ENCODE data around the gene HBS1L. TPM values are rescaled to one million over a fixed set of nuclear protein-coding genes. Genes with fewer than 3 reads are reported as not detected.

HBS1L gene
- total RNA-seq, 2 experiments from 2014 or later = 82.9 to 93.1 TPM

GRCh38 chr6:134950482-134950881 is 104.1 kb downstream of the HBS1L start:
- POLR2A ChIA-PET = interaction anchor here (0.6 kb wide), 2 partner anchors 21 to 996 kb away, joined by 3 to 4 read pairs; no protein-coding TSS in a partner anchor
- no peaks in the 10 kb centered on the region for H3K4me1 ChIP-seq (ENCODE audit: insufficient read depth, low read length, poor library complexity, severe bottlenecking)

GRCh38 chr6:134949927-134950326 is 104.7 kb downstream of the HBS1L start, which contains the start of gene ALDH8A1:
Gene ALDH8A1, minus strand, starts transcription at chr6:134950101. Its CDS starts 48 bp downstream, at chr6:134950053.
- H3K36me3 ChIP-seq (ENCODE audit: insufficient read depth, low read length) = no peaks in the 10 kb centered on the region
- H3K27ac ChIP-seq (ENCODE audit: low read depth, low read length, poor library complexity, severe bottlenecking) = no peak within 1 kb of the TSS
- DNase-seq (ENCODE audit: low spot score) = no peak
- no peaks in the 10 kb centered on the region for H3K9me2 ChIP-seq (ENCODE audit: insufficient read depth, low read length)
- no peaks in the 10 kb centered on the region for H3K4me1 ChIP-seq (ENCODE audit: insufficient read depth, low read length, poor library complexity, severe bottlenecking)
- H3K9me3 ChIP-seq (ENCODE audit: low read length) = peaks cover 6% of the 10 kb centered on the region; the same call in 1 of the 2 replicates
- no peaks in the 10 kb centered on the region for H3K79me2 ChIP-seq (ENCODE audit: insufficient read depth, low read depth, low read length)
- TF ChIP-seq EZH2phosphoT487 (IDR thresholded peaks at IDR 0.05; ENCODE audit: borderline replicate concordance, low read depth, low read length) = no peak
- no peak for TF ChIP-seq CTCF (conservative IDR thresholded peaks at IDR 0.05; ENCODE audit: low read length)
- no peak within 1 kb of the TSS for H3K4me3 ChIP-seq (ENCODE audit: low read depth, low read length, poor library complexity, severe bottlenecking)
- BruUV-seq (replicated peaks) = no TSS peak
- no peak within 1 kb of the TSS for H3K4me2 ChIP-seq (ENCODE audit: low read length)
- H4K20me1 ChIP-seq (ENCODE audit: insufficient read depth, low read length) = no peaks in the 10 kb centered on the region
- no peak within 1 kb of the TSS for H2AFZ ChIP-seq (ENCODE audit: low read length)
- ChIA-PET CTCF (ENCODE audit: unreplicated experiment) (no interaction called here), POLR2A (interaction anchor here (0.6 kb wide), 2 partner anchors 201 to 995 kb away, joined by 3 read pairs; no protein-coding TSS in a partner anchor)
- intact Hi-C loops (cut with micrococcal nuclease; ENCODE audit: unreplicated experiment) = no loop called here

More at GRCh38 chr6:134950482-134950881, 104.1 kb downstream of the HBS1L start:
- Histone ChIP-seq H3K9me2 (ENCODE audit: insufficient read depth, low read length) (no peaks in the 10 kb centered on the region), H3K4me3 (ENCODE audit: low read depth, low read length, poor library complexity, severe bottlenecking) (no peak overlapping the region), H3K79me2 (ENCODE audit: insufficient read depth, low read depth, low read length) (no peaks in the 10 kb centered on the region), H3K4me2 (ENCODE audit: low read length) (no peak overlapping the region), H2AFZ (ENCODE audit: low read length) (no peak overlapping the region), H3K27ac (ENCODE audit: low read depth, low read length, poor library complexity, severe bottlenecking) (no peak overlapping the region), H4K20me1 (ENCODE audit: insufficient read depth, low read length) (no peaks in the 10 kb centered on the region), H3K36me3 (ENCODE audit: insufficient read depth, low read length) (no peaks in the 10 kb centered on the region), H3K9me3 (ENCODE audit: low read length) (peaks cover 6% of the 10 kb centered on the region; the same call in 1 of the 2 replicates)
- no TSS peak for BruUV-seq (replicated peaks)
- peak; percentile 40; the same call in 1 of the 2 replicates for TF ChIP-seq CTCF (conservative IDR thresholded peaks at IDR 0.05; ENCODE audit: low read length)
- TF ChIP-seq EZH2phosphoT487 (IDR thresholded peaks at IDR 0.05; ENCODE audit: borderline replicate concordance, low read depth, low read length) = no peak
- peak; percentile 11 for DNase-seq (ENCODE audit: low spot score)
- intact Hi-C loops (cut with micrococcal nuclease; ENCODE audit: unreplicated experiment) = no loop called here
- CTCF ChIA-PET (ENCODE audit: unreplicated experiment) = no interaction called here

GRCh38 chr6:134948691-134949090 is 105.9 kb downstream of the HBS1L start:
- Histone ChIP-seq H3K4me3 (ENCODE audit: low read depth, low read length, poor library complexity, severe bottlenecking) (no peak overlapping the region), H2AFZ (ENCODE audit: low read length) (no peak overlapping the region), H3K27ac (ENCODE audit: low read depth, low read length, poor library complexity, severe bottlenecking) (no peak overlapping the region), H3K4me1 (ENCODE audit: insufficient read depth, low read length, poor library complexity, severe bottlenecking) (no peaks in the 10 kb centered on the region), H3K36me3 (ENCODE audit: insufficient read depth, low read length) (no peaks in the 10 kb centered on the region), H3K79me2 (ENCODE audit: insufficient read depth, low read depth, low read length) (no peaks in the 10 kb centered on the region), H3K4me2 (ENCODE audit: low read length) (no peak overlapping the region), H3K9me3 (ENCODE audit: low read length) (peaks cover 6% of the 10 kb centered on the region; the same call in 1 of the 2 replicates), H3K9me2 (ENCODE audit: insufficient read depth, low read length) (no peaks in the 10 kb centered on the region), H4K20me1 (ENCODE audit: insufficient read depth, low read length) (no peaks in the 10 kb centered on the region)
- intact Hi-C loops (cut with micrococcal nuclease; ENCODE audit: unreplicated experiment) = no loop called here
- ChIA-PET POLR2A (no interaction called here), CTCF (ENCODE audit: unreplicated experiment) (no interaction called here)
- TF ChIP-seq EZH2phosphoT487 (IDR thresholded peaks at IDR 0.05; ENCODE audit: borderline replicate concordance, low read depth, low read length) = no peak
- no peak for DNase-seq (ENCODE audit: low spot score)
- no TSS peak for BruUV-seq (replicated peaks)
